Measurements from ENCODE around the gene LIMS2.

The LIMS2 gene

GRCh38 chr2:127622561-127623387 is 52.6 kb downstream of the LIMS2 start:
- no peak for DNase-seq (ENCODE audit: low spot score)

- DNase-seq (ENCODE audit: low spot score), result no peak
Measured at GRCh38 chr2:127621981-127622431, 53.3 kb downstream of the LIMS2 start.

DNA sequence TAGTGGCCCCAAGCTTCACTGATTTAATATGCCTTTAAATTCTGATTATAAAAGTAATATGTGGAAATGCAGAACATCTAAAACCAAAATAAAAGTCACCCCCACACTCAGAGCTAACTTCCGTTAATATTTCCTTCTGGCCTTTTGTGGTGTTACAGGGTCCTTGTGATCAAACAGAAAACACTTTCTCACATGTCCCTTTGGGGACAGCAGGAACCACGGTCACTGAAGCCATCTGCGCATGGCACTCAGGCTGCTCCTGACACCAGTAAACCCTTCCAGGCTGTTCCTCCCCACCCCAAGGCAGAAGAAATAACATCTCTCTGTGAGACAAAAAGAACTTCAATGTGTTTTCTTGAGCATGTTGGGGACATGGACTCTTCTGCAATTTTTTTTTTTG is 54.5 kb downstream of the LIMS2 start:
- no peak for DNase-seq (ENCODE audit: low spot score)

GRCh38 chr2:127619877-127620705 is 55.2 kb downstream of the LIMS2 start:
- no peak for DNase-seq (ENCODE audit: low spot score)

- DNase-seq (ENCODE audit: low spot score), result no peak
Measured at GRCh38 chr2:127619203-127619590, 56.1 kb downstream of the LIMS2 start.

GRCh38 chr2:127618551-127619202 is 56.7 kb downstream of the LIMS2 start:
- DNase-seq (ENCODE audit: low spot score), result no peak

- DNase-seq (ENCODE audit: low spot score), result no peak
Measured at GRCh38 chr2:127615511-127616166, 59.7 kb downstream of the LIMS2 start.

DNA sequence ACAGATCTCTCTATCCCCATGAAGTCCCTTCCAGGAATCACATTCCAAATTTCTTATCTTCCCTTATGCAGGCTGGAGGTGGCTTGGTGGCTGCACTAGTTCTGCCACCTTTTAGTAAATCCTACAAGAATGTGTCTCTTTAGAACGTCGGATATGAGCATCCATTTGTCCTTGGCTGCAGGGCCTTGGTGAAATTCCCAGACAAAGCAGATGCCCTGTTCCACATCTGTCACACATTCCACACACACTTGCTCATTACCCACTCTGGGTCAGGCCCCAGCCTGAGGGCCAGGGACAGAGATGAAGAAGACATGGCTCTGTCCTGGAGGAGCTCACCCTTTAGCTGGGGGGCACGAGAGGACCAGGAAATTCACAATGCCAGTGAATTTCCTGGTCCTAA is 60.6 kb downstream of the LIMS2 start:
- no peak for DNase-seq (ENCODE audit: low spot score)

DNA sequence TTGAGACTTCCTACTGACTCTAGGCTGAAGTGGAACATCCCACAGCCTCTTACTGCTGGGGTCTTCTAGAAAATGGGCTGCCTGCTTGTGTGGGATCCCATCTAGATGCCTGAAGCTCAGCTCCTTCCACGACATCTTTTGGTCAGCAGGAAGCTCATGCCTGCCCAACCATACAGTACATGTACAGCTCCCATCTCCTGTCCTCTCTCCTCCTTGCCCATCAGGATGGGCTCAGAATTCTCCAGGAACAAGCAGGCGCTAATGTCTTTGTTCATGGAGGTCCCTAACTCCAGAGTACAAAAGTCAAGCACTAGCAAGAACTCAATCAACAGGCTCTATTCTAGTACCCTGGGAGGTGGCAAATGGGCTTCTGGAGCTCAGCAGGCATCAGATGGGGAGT is 61.1 kb downstream of the LIMS2 start:
- no peak for DNase-seq (ENCODE audit: low spot score)

- no peak for DNase-seq (ENCODE audit: low spot score)
Measured at GRCh38 chr2:127612111-127612822, 63.1 kb downstream of the LIMS2 start.

DNA sequence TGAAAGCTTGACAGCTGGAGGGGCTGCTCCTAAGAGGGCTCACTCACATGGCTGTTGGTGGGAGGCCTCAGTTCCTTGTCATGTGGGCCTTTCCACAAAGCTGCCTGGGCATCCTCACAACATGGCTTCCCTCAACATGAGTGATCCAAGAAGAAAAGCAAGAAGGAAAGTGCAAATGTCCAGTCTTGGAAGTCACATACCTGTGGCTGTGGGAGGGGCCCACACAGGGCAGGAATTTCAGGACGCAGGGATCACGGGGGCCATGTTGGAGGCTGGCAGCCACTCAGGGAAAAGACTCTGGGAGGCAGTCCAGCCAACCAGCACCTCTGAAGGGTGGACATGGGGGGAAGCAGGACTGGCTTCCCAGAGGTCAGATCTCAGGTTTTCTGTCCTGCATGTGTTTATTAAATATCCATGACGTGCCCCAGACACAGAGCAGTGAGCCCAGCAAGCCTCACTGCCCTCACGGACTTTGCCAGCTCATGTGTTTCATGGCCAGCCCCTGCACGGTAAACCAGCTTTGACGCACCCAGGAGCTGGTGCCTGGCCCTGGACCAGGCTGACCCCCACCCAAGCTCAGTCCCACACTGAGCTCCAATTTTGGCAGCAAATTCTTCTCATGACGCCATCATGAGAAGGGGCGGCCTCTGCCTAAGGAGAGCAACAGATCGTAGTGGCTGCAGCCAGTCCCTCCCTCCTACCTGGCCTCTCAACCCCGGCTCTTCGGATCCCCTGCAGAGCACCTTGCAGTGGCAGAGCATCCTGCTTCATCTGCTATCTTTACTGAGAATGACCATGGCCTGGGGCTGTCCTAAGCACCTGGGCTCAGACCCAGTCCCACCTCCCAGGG is 64.0 kb downstream of the LIMS2 start:
- DNase-seq (ENCODE audit: low spot score), result no peak

DNA sequence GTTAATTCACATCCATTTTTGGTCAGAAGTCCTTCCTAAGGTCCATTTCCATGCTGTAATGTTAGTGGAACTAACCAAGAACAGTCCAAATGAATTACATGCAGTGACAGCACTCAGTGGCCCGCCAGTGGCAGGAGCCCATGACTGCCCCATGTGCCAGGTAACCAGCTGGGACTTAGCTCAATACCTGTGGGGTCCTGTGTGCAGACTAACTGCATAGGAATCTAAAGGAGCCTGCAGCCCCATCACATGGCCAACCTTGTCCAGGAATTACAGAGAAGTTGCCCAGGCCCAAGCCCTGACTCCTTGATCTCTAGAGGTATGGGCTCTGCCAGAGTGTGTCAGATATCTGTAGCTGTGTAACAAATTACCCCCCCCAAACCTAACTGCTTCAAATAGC is 64.8 kb downstream of the LIMS2 start:
- no peak for DNase-seq (ENCODE audit: low spot score)

DNA sequence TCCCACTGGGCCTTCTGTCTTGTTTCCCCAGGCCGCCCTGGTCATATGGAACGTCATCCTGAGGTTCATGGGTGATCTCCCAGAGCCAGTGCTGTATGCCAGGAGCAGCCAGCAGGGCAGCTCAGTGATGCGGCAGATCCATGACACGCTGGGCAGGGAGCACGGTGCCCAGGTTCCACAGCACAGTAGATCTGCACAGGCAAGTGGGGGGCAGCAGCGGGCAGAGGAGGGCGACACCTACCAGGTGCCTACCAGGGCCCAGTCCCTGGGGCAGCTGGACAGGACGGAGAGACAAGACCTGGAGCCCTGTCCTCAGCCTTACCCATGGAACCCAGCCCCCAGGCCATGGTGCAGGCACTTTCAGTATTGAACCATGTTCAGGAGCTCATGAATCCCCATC is 65.5 kb downstream of the LIMS2 start:
- DNase-seq (ENCODE audit: low spot score), result no peak

- DNase-seq (ENCODE audit: low spot score), result no peak
Measured at GRCh38 chr2:127609031-127609751, 66.1 kb downstream of the LIMS2 start.

DNA sequence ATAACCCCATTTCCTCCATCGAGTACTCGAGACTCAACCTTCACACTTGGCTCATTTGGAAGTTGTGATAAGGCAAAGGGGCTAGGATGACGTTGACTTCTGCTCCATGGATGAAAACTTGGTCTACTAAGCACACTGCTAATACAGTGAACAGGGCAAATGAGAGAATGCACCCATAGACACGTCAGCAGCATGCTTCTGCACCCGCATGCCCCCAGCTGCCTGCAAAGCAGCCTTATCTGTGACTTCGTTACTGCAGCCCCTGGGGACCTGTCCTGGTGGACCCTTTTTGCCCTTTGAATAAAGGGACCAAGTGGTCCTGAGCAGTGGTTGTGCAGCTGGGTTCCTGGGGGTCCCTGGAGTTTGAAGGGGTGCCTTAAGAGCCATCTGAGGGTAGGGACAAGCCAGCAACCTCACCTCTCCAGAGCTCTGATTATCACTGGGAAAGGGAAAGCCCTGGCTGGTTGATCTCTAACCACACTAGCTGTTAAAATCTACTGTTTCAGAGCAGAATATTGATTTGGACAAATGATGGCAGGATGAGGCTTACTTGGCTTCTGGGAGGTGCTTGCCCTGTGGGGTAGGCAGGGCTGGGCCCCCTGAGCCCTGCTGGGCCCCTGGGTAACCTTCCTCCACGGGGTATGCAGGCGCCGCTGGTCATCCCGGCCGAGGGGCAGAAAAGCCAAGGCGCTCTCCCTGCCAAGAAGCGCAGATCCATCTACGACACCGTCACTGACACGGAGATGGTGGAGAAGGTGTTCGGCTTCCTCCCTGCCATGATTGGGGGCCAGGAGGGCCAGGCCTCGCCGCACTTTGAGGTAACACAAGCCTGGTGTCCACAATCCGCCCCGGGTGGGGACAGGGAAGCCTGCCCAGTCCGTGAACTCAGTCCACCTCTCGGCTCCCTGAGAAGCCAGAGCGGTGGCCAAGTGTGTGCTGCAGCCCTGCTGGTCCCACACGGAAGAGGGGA is 67.0 kb downstream of the LIMS2 start:
- no peak for DNase-seq (ENCODE audit: low spot score)

DNA sequence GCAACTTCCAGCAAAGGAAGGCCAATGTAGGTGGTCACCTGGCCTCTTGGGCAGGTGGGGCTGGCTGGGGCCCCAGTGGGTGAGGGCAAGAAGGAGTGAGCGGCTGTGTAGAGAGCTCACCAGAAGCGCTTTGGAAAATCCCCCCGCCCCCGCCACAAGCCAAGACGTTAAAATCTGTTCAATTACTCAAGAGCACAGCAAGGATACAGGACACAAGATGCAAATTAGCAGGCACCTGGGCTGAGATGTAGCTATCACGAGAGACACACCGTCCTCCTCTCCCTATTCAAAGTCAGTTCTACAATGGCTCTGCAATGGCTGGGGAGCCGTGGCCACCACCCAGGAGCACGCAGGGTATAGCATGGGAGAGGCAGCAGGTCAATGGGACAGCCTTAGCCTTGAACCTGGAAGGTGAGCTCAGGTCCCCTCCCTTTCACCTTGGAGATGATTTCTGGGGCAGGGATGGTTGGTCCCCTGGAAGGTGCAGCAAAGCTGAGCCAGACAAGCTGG is 67.9 kb downstream of the LIMS2 start:
- no peak for DNase-seq (ENCODE audit: low spot score)

GRCh38 chr2:127606625-127607398 is 68.5 kb downstream of the LIMS2 start:
- DNase-seq (ENCODE audit: low spot score), result no peak
